ENCODE data around the gene SGO2. TPM values are rescaled to one million over a fixed set of nuclear protein-coding genes. Genes with fewer than 3 reads are reported as not detected.

The SGO2 gene
- total and polyA plus RNA-seq, 9 of the 15 experiments (the other 6 are each of a cell fraction or from before 2014, with no cell fraction given) = 14.5 to 25.9 (median 16.6) TPM

GRCh38 chr2:200484934-200485333, 41.1 kb upstream of the SGO2 start:
- no peaks in the 10 kb centered on the region for H3K9me3 ChIP-seq (replicated peaks; ENCODE audit: control insufficient read depth, insufficient read depth, low read depth, low read length)
- in situ Hi-C loops (cut with MboI) = loop anchor here (10.0 kb wide), 1 partner anchor 220 kb away; no protein-coding TSS in a partner anchor
- no peaks in the 10 kb centered on the region for H3K36me3 ChIP-seq (ENCODE audit: control insufficient read depth, insufficient read depth, low read length)
- TF ChIP-seq MTA1 (IDR thresholded peaks at IDR 0.05; ENCODE audit: borderline replicate concordance) = no peak
- TF ChIP-seq RFX7 (CRISPR knock-in tag; IDR thresholded peaks at IDR 0.05) = no peak
- peak; percentile 20; the same call in 1 of the 2 replicates for TF ChIP-seq HMBOX1 (IDR thresholded peaks at IDR 0.05)
- peak; percentile 75 for TF ChIP-seq PKNOX1 (IDR thresholded peaks at IDR 0.05)
- no peak for TF ChIP-seq STAT5B (CRISPR knock-in tag; IDR thresholded peaks at IDR 0.05)
- TF ChIP-seq PRDM10 (IDR thresholded peaks at IDR 0.05; ENCODE audit: partially characterized antibody) = no peak
- no peak for TF ChIP-seq CHAMP1 (IDR thresholded peaks at IDR 0.05)
- TF ChIP-seq KDM1A (IDR thresholded peaks at IDR 0.05) = no peak
- intact Hi-C loops (cut with micrococcal nuclease) = loop anchor here (10.0 kb wide), 1 partner anchor 130 kb away; no protein-coding TSS in a partner anchor
- H3K27ac ChIP-seq (ENCODE audit: extremely low read depth, low read depth, low read length) = no peak overlapping the region
- no TSS peak for BruUV-seq (replicated peaks)
- no peaks in the 10 kb centered on the region for H3K27me3 ChIP-seq (ENCODE audit: control insufficient read depth in 2 of 2, insufficient read depth in 2 of 2, low read length in 2 of 2)
- H3K4me3 ChIP-seq = no peak overlapping the region
- no peak overlapping the region for H2AFZ ChIP-seq (ENCODE audit: low read depth, low read length)
- 19% methylated on average over 3 of the region's 3 CpGs for WGBS (ENCODE audit: insufficient coverage, low coverage, missing lambda C conversion rate)
- no peaks in the 10 kb centered on the region for H3K9me1 ChIP-seq (ENCODE audit: control insufficient read depth, insufficient read depth, low read length)
- H3K9ac ChIP-seq (ENCODE audit: insufficient read depth in 1 of 2, low read depth in 2 of 2, low read length in 2 of 2) = no peak overlapping the region
- H3K4me2 ChIP-seq (ENCODE audit: insufficient read depth, low read length) = no peak overlapping the region
- FAIRE-seq = no peak
- CTCF ChIA-PET (ENCODE audit: low intra/inter-chr PET ratio) = no interaction called here
- peaks cover 6% of the 10 kb centered on the region in 2 experiments; a peak in 4 of 5 replicates for H3K4me1 ChIP-seq (replicated peaks in 1 of 2; ENCODE audit: control insufficient read depth in 2 of 2, insufficient read depth in 2 of 2, low read length in 2 of 2)
- no peak for ATAC-seq
- H3K79me2 ChIP-seq (ENCODE audit: control insufficient read depth, insufficient read depth, low read length) = no peaks in the 10 kb centered on the region
- POLR2A ChIA-PET = interaction anchor here (0.7 kb wide), 1 partner anchor 72 kb away, joined by 3 read pairs; no protein-coding TSS in a partner anchor
- H4K20me1 ChIP-seq (replicated peaks; ENCODE audit: control insufficient read depth, insufficient read depth, low read length) = no peaks in the 10 kb centered on the region
- no peak for DNase-seq (ENCODE audit: extremely low read depth in 1 of 4, low spot score in 3 of 4)

Data from K562 (cell line).